LNCAP (cell line): ENCODE data around the gene SLC9A3.

Experiments used
- TF ChIP-seq, protein P1 (sequence below): fragments of 450-650 bp; IDR thresholded peaks from 2 replicates; pipeline ENCODE4 v1.5.1; 2017; ENCODE audit warnings: mild to moderate bottlenecking

Gene SLC9A3

GRCh38 chr5:477247-477646, 47.0 kb downstream of the SLC9A3 start:
- TF ChIP-seq, protein P1, sequence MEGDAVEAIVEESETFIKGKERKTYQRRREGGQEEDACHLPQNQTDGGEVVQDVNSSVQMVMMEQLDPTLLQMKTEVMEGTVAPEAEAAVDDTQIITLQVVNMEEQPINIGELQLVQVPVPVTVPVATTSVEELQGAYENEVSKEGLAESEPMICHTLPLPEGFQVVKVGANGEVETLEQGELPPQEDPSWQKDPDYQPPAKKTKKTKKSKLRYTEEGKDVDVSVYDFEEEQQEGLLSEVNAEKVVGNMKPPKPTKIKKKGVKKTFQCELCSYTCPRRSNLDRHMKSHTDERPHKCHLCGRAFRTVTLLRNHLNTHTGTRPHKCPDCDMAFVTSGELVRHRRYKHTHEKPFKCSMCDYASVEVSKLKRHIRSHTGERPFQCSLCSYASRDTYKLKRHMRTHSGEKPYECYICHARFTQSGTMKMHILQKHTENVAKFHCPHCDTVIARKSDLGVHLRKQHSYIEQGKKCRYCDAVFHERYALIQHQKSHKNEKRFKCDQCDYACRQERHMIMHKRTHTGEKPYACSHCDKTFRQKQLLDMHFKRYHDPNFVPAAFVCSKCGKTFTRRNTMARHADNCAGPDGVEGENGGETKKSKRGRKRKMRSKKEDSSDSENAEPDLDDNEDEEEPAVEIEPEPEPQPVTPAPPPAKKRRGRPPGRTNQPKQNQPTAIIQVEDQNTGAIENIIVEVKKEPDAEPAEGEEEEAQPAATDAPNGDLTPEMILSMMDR, result no peak

DNA sequence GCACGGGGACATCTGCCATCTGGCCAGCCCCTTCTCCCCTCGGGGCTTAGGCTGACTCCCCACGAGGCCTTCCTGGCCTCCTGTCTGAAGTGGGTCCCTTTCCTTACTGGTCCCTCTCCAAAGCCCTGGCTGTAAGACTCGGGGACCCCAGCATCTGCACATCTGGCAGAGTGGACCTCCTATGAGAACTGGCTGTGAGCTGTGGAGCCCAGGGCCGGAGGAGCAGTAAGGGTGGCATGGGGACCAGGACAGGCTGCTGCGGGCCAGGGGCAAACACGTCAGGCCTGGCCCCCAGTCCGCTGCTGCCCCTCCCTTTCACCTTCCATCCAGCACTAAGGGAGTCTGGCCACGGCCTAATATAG, 47.5 kb downstream of the SLC9A3 start:
- TF ChIP-seq, protein P1, result no peak

GRCh38 chr5:476102-476813, 48.0 kb downstream of the SLC9A3 start:
- TF ChIP-seq, protein P1, result no peak

DNA sequence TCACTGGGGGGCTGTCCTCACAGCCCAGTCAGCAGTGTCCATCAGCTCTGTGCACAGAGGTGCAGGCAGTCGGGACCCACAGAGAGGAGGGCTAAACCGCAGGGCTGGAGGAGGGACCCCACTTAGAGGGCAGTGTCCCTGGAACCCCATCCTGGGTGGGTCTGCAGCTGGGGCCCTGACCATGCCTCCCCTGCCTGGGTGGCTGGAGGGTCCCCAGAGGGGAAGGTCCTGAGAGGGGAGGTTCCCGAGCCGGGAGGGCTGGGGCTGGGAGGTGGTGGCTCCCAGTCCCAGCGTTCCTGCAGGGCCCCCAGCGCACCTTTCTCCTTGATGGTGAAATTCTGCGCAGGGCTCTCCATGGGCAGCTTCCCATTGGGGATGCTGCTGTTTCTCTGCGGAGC, 48.5 kb downstream of the SLC9A3 start:
- TF ChIP-seq, protein P1, result no peak

DNA sequence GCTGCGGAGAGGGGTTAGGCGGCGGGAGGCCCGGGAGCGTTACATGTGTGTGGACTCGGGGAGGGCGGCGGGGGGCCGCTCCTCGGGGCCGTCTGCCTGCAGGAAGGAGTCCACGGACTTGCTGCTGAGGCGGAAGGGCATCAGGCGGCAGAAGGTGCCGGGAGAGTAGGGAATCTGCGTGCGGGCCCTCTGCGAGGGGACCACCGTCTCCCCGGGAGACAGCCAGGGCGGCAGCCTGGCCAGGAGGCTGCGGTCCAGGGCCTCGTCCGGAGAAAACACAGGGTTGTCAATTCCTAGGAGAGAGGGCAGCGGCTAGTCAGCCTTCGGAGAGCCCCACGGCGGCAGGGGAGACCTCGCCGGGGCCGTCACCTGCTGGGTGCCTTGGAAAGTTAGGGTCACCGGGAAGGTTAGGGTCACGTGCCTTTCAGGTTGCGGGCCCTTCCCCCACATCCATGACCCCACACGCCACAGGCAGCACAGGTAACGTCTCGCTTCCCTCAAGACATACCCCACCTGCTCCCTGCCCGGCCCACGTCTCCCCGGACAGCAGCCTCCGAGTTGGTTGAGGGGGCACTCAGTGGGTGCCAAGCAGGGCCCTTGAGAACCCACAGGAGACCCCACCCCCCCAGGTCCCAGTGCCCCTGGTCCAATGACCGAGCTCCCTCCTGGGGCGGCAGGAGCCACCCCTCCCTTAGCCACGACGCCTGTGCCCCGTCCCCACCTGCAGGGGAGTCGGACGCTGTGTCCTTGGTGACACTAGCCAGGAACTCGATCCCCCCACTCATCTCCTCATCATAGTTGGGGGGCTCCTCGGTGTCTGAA, 49.2 kb downstream of the SLC9A3 start:
- TF ChIP-seq, protein P1, result no peak

GRCh38 chr5:473551-474192, 50.6 kb downstream of the SLC9A3 start:
- TF ChIP-seq, protein P1, result no peak

DNA sequence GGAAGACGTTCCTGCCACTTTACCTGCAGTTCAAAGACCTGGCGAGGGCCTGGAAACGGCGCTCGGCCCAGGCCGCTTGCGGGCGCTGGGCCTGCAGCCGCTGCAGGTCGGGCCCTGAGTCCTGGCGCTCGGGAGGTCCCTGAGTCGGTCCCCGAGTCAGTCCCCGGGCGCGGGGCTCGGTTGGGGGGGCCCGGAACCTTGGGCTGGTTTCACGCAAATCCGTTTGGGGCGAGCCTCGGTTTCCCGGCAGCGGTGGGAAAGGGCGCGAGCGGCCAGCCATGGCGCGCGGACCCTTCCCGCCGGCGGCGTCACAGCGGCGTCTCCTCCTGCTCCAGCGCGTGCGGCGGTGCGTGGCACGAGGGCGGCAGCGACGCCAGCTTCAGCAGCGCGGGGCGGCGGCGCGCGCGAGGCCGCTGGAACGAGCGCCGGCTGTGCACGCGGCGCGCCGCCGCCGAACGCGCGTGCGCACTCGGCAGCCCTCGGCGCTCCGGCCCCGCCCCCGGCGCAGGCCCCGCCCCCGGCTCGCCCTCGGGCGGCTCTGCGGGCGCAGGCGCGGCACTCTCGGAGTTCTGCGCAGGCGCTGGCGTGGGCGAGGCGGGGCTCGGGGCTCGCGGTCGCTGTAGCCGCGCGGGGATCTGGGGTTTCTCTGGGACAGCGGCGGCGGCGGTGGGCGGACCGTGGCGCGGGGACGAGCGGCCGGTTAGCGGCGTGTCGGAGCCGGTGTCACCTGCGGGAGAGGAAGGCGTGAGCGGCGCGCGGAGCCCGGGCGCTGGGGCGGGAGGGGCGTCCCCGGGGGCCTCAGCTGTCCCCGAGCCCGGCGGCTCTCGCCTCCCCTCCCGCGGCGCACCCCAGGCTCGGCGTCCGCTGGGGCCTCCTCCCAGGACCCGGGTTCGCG, 51.3 kb downstream of the SLC9A3 start:
- TF ChIP-seq, protein P1, result no peak
